GM12874 (cell line): ENCODE measurements around the gene WNT9A.

Source experiments
- CTCF ChIP-seq: IDR thresholded peaks from 2 replicates; pipeline ENCODE4 v1.5.1; 2011; ENCODE audit warnings: low read depth, mild to moderate bottlenecking, control low read depth, low read length, moderate library complexity; ENCODE audit not compliant: insufficient read depth

Gene WNT9A

GRCh38 chr1:227945891-227946623, 1.7 kb downstream of the WNT9A start:
- TF ChIP-seq CTCF = no peak

DNA sequence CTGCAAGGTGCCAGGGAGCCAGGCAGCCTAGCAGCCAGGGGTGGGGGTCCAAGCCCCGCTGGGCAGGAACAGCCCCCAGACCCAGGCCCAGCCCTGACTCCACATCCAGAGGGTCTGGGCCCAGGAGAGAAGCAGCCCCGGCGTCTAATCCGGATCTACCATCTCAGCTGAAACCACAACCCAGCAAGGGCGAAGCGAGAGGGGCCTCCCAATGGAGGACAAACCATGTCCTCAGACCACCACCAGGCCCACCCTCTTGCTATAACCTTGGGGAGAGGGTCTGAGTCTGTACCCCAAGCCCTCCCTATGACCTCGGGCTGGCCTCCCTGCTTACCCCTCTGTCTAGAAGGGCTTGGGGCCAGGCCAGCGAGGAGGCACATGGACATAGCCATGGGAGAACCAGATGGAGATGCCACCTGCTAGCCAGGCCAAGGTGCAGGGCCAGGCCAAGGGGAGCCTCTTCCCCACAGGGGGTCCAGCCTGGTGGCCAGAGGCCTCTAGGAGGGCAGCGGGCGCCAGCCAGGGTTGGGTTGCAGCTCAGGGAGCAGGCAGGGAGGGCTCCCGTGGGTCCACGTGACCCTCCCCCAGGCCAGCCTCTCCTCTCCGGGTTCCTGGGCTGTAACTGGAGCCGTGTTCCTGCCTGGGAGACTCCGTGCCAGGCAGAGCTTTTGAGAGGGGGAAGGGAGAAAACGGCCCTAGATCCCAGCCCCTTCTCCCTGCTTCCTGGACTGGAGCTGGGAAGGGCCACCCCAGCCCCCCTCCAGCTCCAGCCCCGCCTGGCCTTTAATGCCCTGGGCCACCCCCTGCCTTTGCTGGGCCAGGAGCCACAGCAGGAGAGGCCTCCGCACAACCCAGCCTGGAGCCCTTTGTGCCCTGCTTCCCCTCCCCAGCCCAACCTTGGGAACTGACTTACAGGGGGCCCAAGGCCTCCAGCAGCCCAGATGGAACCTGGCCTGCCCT, 2.5 kb downstream of the WNT9A start:
- no peak for TF ChIP-seq CTCF

DNA sequence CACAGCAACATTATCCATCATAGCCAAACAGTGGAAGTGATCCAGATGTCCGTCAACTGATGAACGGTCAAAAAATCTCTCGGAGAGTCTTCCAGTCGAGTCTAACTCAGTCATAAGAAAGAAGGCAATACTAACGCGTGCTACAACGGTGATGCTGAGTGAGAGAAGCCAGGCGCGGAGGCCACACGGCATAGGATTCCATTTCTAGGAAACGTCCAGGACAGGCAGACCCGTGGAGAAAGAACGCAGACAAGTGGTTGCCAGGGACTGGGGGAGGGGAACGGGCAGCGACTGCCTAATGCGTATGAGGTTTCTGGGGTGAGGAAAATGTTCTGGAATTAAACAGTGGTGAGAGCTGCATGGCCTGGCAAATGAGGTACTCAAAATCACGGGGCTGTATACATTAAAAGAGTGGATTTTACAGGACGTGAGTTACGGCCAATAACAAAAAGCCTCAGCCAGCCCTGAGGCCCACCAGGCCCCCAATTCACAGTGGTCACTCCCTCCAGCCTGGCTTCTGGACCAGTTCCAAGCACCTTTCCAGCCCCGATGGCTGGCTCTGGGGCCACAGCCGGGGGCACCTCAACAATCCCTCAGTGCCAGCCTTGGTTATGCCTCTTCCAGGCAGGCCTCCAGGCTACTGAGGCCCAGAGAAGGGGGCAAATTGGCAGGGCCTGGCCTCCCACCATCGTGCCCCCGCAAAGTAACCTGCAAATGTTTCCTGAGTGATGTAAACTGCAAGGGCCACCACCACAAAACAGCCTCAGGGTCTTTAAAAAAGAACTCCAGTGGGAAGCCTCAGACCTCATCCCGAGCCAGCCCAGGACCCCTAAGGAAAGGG, 3.4 kb downstream of the WNT9A start:
- TF ChIP-seq CTCF = no peak

- TF ChIP-seq CTCF = no peak
These were observed 4.2 kb downstream of the WNT9A start for GRCh38 chr1:227943381-227944089.

- no peak for TF ChIP-seq CTCF
These were observed 4.9 kb downstream of the WNT9A start for GRCh38 chr1:227942716-227943261.

DNA sequence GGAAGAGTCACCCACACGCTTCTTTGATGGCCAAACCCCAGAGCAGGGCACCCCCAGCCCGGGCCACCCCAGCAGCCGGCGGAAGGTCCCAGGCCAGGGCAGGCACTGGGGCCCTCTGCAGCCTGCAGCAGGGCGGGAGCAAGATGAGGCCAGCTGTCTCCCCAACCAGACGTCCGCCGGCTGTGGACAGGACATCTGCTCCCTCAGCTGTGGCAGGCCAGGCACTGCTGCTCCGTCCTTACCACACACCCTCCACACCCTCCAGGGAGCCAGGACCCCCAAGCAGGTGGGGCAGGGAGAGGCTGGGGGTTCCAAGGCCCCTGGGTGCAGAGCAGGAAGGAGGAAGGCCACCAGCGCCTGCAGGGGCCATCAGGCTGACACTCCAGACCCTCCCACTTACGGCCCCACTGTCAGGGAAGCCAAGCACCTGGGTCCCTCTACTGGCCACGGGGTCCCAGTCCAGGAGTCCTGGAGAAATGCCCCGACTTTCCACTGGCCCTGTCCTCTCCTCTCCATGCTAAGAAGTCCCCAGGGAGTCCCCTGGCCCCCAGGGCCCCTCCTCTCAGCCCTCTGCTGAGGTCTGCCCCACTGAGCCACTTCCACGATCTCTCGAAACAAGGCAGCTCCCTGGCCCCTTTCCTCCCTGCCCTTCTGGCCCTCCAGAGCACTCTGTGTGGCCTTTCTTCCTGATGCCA, 5.6 kb downstream of the WNT9A start:
- TF ChIP-seq CTCF = no peak
